Stomach (tissue), 4 donors: ENCODE measurements around the gene A4GALT.

Source experiments
- CTCF ChIP-seq, 7 experiments: fragments of 450-650 bp in 4 of 7; fragments of 200-600 bp in 3 of 7; sonication (generic) in 3 of 7; IDR thresholded peaks; one replicate each; pipeline ENCODE4 v1.5.1; 2016 to 2019; ENCODE audit warnings: antibody characterized with exemption in 7 of 7, control low read depth in 2 of 7, mild to moderate bottlenecking in 1 of 7
- POLR2AphosphoS5 ChIP-seq, 3 donors: sonication (generic); formaldehyde crosslinking; IDR thresholded peaks; one replicate each; pipeline ENCODE4 v1.6.1; 2016; ENCODE audit warnings: antibody characterized with exemption in 3 of 3

GRCh38 chr22:42732081-42732480 lies 11.4 kb upstream of the A4GALT start:
- TF ChIP-seq POLR2AphosphoS5 (IDR thresholded peaks at IDR 0.05) (no peak), CTCF (IDR thresholded peaks at IDR 0.05) (no peak)
